CD4-positive, alpha-beta memory T cell (primary cell): ENCODE results near the gene TBC1D4. TPM values are rescaled to one million over a fixed set of nuclear protein-coding genes. Genes with fewer than 3 reads are reported as not detected.

Experiments
- CTCF ChIA-PET: fragments of 350-600 bp; sonication (Branson Sonifier 250); formaldehyde crosslinking; loops from one replicate; lab custom pipeline; 2021; ENCODE audit warnings: inconsistent platforms; ENCODE audit not compliant: partially characterized antibody; lab: Charles Lee
- POLR2A ChIA-PET: fragments of 350-600 bp; sonication (Branson Sonifier 250); formaldehyde crosslinking; loops from one replicate; lab custom pipeline; 2021; ENCODE audit not compliant: partially characterized antibody; lab: Charles Lee
- DNase-seq, 5 donors: peaks; one replicate each; pipeline versions ENCODE4 v3.0.0 to v3.0.0-alpha.2; 2020 to 2022; ENCODE audit warnings: mixed read lengths in 1 of 5
- H3K27ac ChIP-seq: one replicate; pipeline ENCODE4 v1.7.0; 2013; ENCODE audit warnings: low read depth, low read length
- H3K27me3 ChIP-seq: 2 replicates; pipeline ENCODE4 v1.7.0; 2013; ENCODE audit warnings: mild to moderate bottlenecking, low read length, moderate library complexity; ENCODE audit not compliant: insufficient read depth
- H3K36me3 ChIP-seq: 2 replicates; pipeline ENCODE4 v1.7.0; 2013; ENCODE audit warnings: mild to moderate bottlenecking, low read length, moderate library complexity; ENCODE audit not compliant: insufficient read depth
- H3K4me1 ChIP-seq: 2 replicates; pipeline ENCODE4 v1.7.0; 2013; ENCODE audit warnings: mild to moderate bottlenecking, low read length, moderate library complexity; ENCODE audit not compliant: insufficient read depth
- H3K4me3 ChIP-seq, 2 donors: one replicate each; pipeline ENCODE4 v1.7.0; 2013; ENCODE audit warnings: low read length in 2 of 2, mild to moderate bottlenecking in 1 of 2
- H3K9me3 ChIP-seq, 2 donors: one replicate each; pipeline ENCODE4 v1.7.0; 2013; ENCODE audit warnings: low read length in 2 of 2, control low read depth in 1 of 2; ENCODE audit not compliant: control insufficient read depth in 1 of 2
- H3K27ac Mint-ChIP-seq, 7 donors: one replicate each; pipeline ENCODE4 v1.8.0; 2020 to 2021; ENCODE audit warnings: mixed read lengths in 7 of 7, mild to moderate bottlenecking in 6 of 7, inconsistent platforms in 3 of 7, moderate library complexity in 3 of 7
- H3K27me3 Mint-ChIP-seq, 2 donors: one replicate each; pipeline ENCODE4 v1.8.0; 2020 to 2021; ENCODE audit warnings: mixed read lengths in 2 of 2
- H3K36me3 Mint-ChIP-seq, 2 donors: one replicate each; pipeline ENCODE4 v1.8.0; 2020 to 2021; ENCODE audit warnings: mixed read lengths in 2 of 2, inconsistent platforms in 1 of 2, mild to moderate bottlenecking in 1 of 2
- H3K4me1 Mint-ChIP-seq, 4 donors: one replicate each; pipeline ENCODE4 v1.8.0; 2020 to 2021; ENCODE audit warnings: mixed read lengths in 4 of 4, mild to moderate bottlenecking in 1 of 4
- H3K4me3 Mint-ChIP-seq, 8 donors: one replicate each; pipeline ENCODE4 v1.8.0; 2020 to 2021; ENCODE audit warnings: mixed read lengths in 8 of 8, mild to moderate bottlenecking in 7 of 8, moderate library complexity in 6 of 8, inconsistent platforms in 3 of 8
- H3K9me3 Mint-ChIP-seq, 8 donors: one replicate each; pipeline ENCODE4 v1.8.0; 2020 to 2021; ENCODE audit warnings: mixed read lengths in 8 of 8, mild to moderate bottlenecking in 5 of 8, inconsistent platforms in 3 of 8, moderate library complexity in 1 of 8
- intact Hi-C: fragments of 100-400 bp; cut with micrococcal nuclease; formaldehyde crosslinking; loops from one replicate; pipeline ENCODE4 v1.15.1; 2023
- polyA plus RNA-seq, 2 donors: library from polyadenylated mRNA; unstranded; fragments of 300-500 nt; fragmentation: Illumina TruSeq; gene quantifications; one replicate each; pipeline ENCODE4 v1.2.3, GENCODE V29; 2021
- total RNA-seq, 2 experiments: library from RNA; stranded (reverse); gene quantifications; one replicate each; pipeline ENCODE4 v1.2.3, GENCODE V29; 2021

The TBC1D4 gene
- total and polyA plus RNA-seq, 4 experiments from 2014 or later = 9.5 to 67.2 (median 45.4) TPM

- DNase-seq = no peak
- CTCF ChIA-PET = interaction anchor here (1.1 to 2.0 kb wide), 4 partner anchors 9 to 87 kb away, joined by 3 to 10 read pairs (median 4); no protein-coding TSS in a partner anchor
These were observed 106.6 kb downstream of the TBC1D4 start for GRCh38 chr13:75375329-75375728.

GRCh38 chr13:75373988-75374387 is 108.0 kb downstream of the TBC1D4 start:
- ChIA-PET CTCF (interaction anchor here (0.8 to 3.5 kb wide), 8 partner anchors 8 to 176 kb away, joined by 3 to 16 read pairs (median 8); partner anchors contain the start of gene UCHL3), POLR2A (no interaction called here)
- Mint-ChIP-seq H3K9me3 (no peaks in the 10 kb centered on the region), H3K4me3 (no peak overlapping the region), H3K36me3 (no peaks in the 10 kb centered on the region), H3K27me3 (no peaks in the 10 kb centered on the region), H3K27ac (no peak overlapping the region), H3K4me1 (no peaks in the 10 kb centered on the region)
- Histone ChIP-seq H3K4me3 (no peak overlapping the region), H3K4me1 (no peaks in the 10 kb centered on the region), H3K36me3 (no peaks in the 10 kb centered on the region), H3K27ac (no peak overlapping the region), H3K27me3 (no peaks in the 10 kb centered on the region), H3K9me3 (no peaks in the 10 kb centered on the region)
- no peak for DNase-seq
- intact Hi-C loops = no loop called here

More at GRCh38 chr13:75375329-75375728, 106.6 kb downstream of the TBC1D4 start:
- Mint-ChIP-seq H3K9me3 (no peaks in the 10 kb centered on the region), H3K4me1 (no peaks in the 10 kb centered on the region), H3K27ac (no peak overlapping the region), H3K4me3 (no peak overlapping the region), H3K36me3 (no peaks in the 10 kb centered on the region), H3K27me3 (no peaks in the 10 kb centered on the region)
- H3K27me3 ChIP-seq = no peaks in the 10 kb centered on the region
- H3K27ac ChIP-seq = no peak overlapping the region
- intact Hi-C loops = no loop called here
- no peaks in the 10 kb centered on the region for H3K9me3 ChIP-seq
- H3K4me3 ChIP-seq = no peak overlapping the region
- H3K4me1 ChIP-seq = no peaks in the 10 kb centered on the region
- POLR2A ChIA-PET = interaction anchor here (1.1 kb wide), 1 partner anchor 48 kb away, joined by 3 read pairs; no protein-coding TSS in a partner anchor
- no peaks in the 10 kb centered on the region for H3K36me3 ChIP-seq

- H3K27ac ChIP-seq = no peak overlapping the region
- no peak overlapping the region for H3K4me3 ChIP-seq
- H3K4me1 ChIP-seq = no peaks in the 10 kb centered on the region
- Mint-ChIP-seq H3K4me1 (no peaks in the 10 kb centered on the region), H3K27ac (no peak overlapping the region), H3K36me3 (no peaks in the 10 kb centered on the region), H3K4me3 (no peak overlapping the region), H3K27me3 (no peaks in the 10 kb centered on the region), H3K9me3 (no peaks in the 10 kb centered on the region)
- DNase-seq = no peak
- POLR2A ChIA-PET = interaction anchor here (0.6 to 1.7 kb wide), 4 partner anchors 13 to 176 kb away, joined by 3 to 7 read pairs (median 3); partner anchors contain the start of genes TBC1D4 and UCHL3
- intact Hi-C loops = loop anchor here (1.0 kb wide), 2 partner anchors 109 to 176 kb away; partner anchors contain the start of genes TBC1D4 and UCHL3
- H3K36me3 ChIP-seq = no peaks in the 10 kb centered on the region
- CTCF ChIA-PET = interaction anchor here (0.5 to 3.5 kb wide), 16 partner anchors 9 to 1101 kb away, joined by 3 to 16 read pairs (median 4); partner anchors contain the start of gene UCHL3
- H3K9me3 ChIP-seq = no peaks in the 10 kb centered on the region
- no peaks in the 10 kb centered on the region for H3K27me3 ChIP-seq
These were observed 108.8 kb downstream of the TBC1D4 start for GRCh38 chr13:75372923-75373841.

GRCh38 chr13:75372517-75372916 is 109.5 kb downstream of the TBC1D4 start:
- Mint-ChIP-seq H3K27ac (no peak overlapping the region), H3K27me3 (no peaks in the 10 kb centered on the region), H3K36me3 (no peaks in the 10 kb centered on the region), H3K4me3 (no peak overlapping the region), H3K9me3 (no peaks in the 10 kb centered on the region), H3K4me1 (no peaks in the 10 kb centered on the region)
- CTCF ChIA-PET = interaction anchor here (0.5 to 3.5 kb wide), 16 partner anchors 10 to 1532 kb away, joined by 3 to 16 read pairs (median 4); partner anchors contain the start of gene UCHL3
- POLR2A ChIA-PET = interaction anchor here (0.6 to 1.7 kb wide), 4 partner anchors 13 to 177 kb away, joined by 3 to 7 read pairs (median 3); partner anchors contain the start of genes TBC1D4 and UCHL3
- no peak overlapping the region for H3K4me3 ChIP-seq
- DNase-seq = peak in 4 of 5 donors; percentile 31 to 42 (median 36)
- no peaks in the 10 kb centered on the region for H3K4me1 ChIP-seq
- no peaks in the 10 kb centered on the region for H3K9me3 ChIP-seq
- no peaks in the 10 kb centered on the region for H3K36me3 ChIP-seq
- intact Hi-C loops = loop anchor here (1.0 kb wide), 2 partner anchors 110 to 177 kb away; partner anchors contain the start of genes TBC1D4 and UCHL3
- H3K27ac ChIP-seq = no peak overlapping the region
- no peaks in the 10 kb centered on the region for H3K27me3 ChIP-seq

GRCh38 chr13:75371203-75371602 is 110.8 kb downstream of the TBC1D4 start:
- no peaks in the 10 kb centered on the region for H3K27me3 Mint-ChIP-seq
- no peaks in the 10 kb centered on the region for H3K9me3 Mint-ChIP-seq
- H3K4me3 ChIP-seq = no peak overlapping the region
- H3K27ac Mint-ChIP-seq = no peak overlapping the region
- no peak for DNase-seq
- POLR2A ChIA-PET = no interaction called here
- no peak overlapping the region for H3K27ac ChIP-seq
- no peaks in the 10 kb centered on the region for H3K9me3 ChIP-seq
- H3K4me1 ChIP-seq = peaks cover 2% of the 10 kb centered on the region
- H3K4me3 Mint-ChIP-seq = no peak overlapping the region
- intact Hi-C loops = no loop called here
- CTCF ChIA-PET = interaction anchor here (0.9 to 3.5 kb wide), 7 partner anchors 8 to 262 kb away, joined by 3 to 16 read pairs (median 3); no protein-coding TSS in a partner anchor
- H3K36me3 ChIP-seq = no peaks in the 10 kb centered on the region
- peaks cover 0 to 2% (median under 1%) of the 10 kb centered on the region in 4 donors for H3K4me1 Mint-ChIP-seq
- no peaks in the 10 kb centered on the region for H3K27me3 ChIP-seq
- H3K36me3 Mint-ChIP-seq = no peaks in the 10 kb centered on the region

GRCh38 chr13:75370774-75371173 is 111.2 kb downstream of the TBC1D4 start:
- DNase-seq = no peak
- intact Hi-C loops = no loop called here
- Mint-ChIP-seq H3K36me3 (no peaks in the 10 kb centered on the region), H3K4me3 (no peak overlapping the region), H3K27ac (no peak overlapping the region), H3K4me1 (peaks cover 4 to 6% (median 5%) of the 10 kb centered on the region in 4 donors), H3K27me3 (no peaks in the 10 kb centered on the region), H3K9me3 (no peaks in the 10 kb centered on the region)
- H3K4me1 ChIP-seq = peaks cover 6% of the 10 kb centered on the region
- CTCF ChIA-PET = interaction anchor here (0.9 to 3.5 kb wide), 7 partner anchors 8 to 262 kb away, joined by 3 to 16 read pairs (median 3); no protein-coding TSS in a partner anchor
- H3K36me3 ChIP-seq = no peaks in the 10 kb centered on the region
- POLR2A ChIA-PET = no interaction called here
- H3K27me3 ChIP-seq = no peaks in the 10 kb centered on the region
- H3K4me3 ChIP-seq = no peak overlapping the region
- H3K9me3 ChIP-seq = no peaks in the 10 kb centered on the region
- H3K27ac ChIP-seq = no peak overlapping the region

GRCh38 chr13:75369981-75370380 is 112.0 kb downstream of the TBC1D4 start:
- no peak for DNase-seq
- H3K4me1 ChIP-seq = peaks cover 9% of the 10 kb centered on the region
- no peaks in the 10 kb centered on the region for H3K36me3 Mint-ChIP-seq
- no peak overlapping the region for H3K4me3 ChIP-seq
- no peaks in the 10 kb centered on the region for H3K36me3 ChIP-seq
- POLR2A ChIA-PET = no interaction called here
- no peak overlapping the region for H3K27ac Mint-ChIP-seq
- H3K9me3 ChIP-seq = no peaks in the 10 kb centered on the region
- H3K4me3 Mint-ChIP-seq = no peak overlapping the region
- intact Hi-C loops = no loop called here
- CTCF ChIA-PET = interaction anchor here (1.6 kb wide), 1 partner anchor 263 kb away, joined by 4 read pairs; no protein-coding TSS in a partner anchor
- H3K4me1 Mint-ChIP-seq = peaks cover 6 to 9% (median 7%) of the 10 kb centered on the region in 4 donors
- no peaks in the 10 kb centered on the region for H3K27me3 Mint-ChIP-seq
- H3K27me3 ChIP-seq = no peaks in the 10 kb centered on the region
- no peak overlapping the region for H3K27ac ChIP-seq
- no peaks in the 10 kb centered on the region for H3K9me3 Mint-ChIP-seq
